Duodenal mucosa (tissue), 2 donors: ENCODE data around the gene AKAP9.
"Not testable (repeated sequence)": the region's sequence is repeated elsewhere in the genome, so short reads cannot be mapped to it uniquely, and the experiment has no call there.

Experiments used
- H3K27ac ChIP-seq: one replicate; pipeline ENCODE4 v1.7.0; 2013; ENCODE audit warnings: low read depth, low read length
- H3K27me3 ChIP-seq, 2 donors: one replicate each; pipeline ENCODE4 v1.7.0; 2013; ENCODE audit warnings: low read length in 2 of 2, control low read depth in 1 of 2; ENCODE audit not compliant: insufficient read depth in 2 of 2, control insufficient read depth in 1 of 2
- H3K36me3 ChIP-seq, 2 donors: one replicate each; pipeline ENCODE4 v1.7.0; 2013; ENCODE audit warnings: low read length in 2 of 2, control low read depth in 1 of 2; ENCODE audit not compliant: insufficient read depth in 2 of 2, control insufficient read depth in 1 of 2
- H3K4me1 ChIP-seq, 2 donors: one replicate each; pipeline ENCODE4 v1.7.0; 2013; ENCODE audit warnings: low read length in 2 of 2, control low read depth in 1 of 2; ENCODE audit not compliant: insufficient read depth in 2 of 2, control insufficient read depth in 1 of 2
- H3K4me3 ChIP-seq, 2 donors: one replicate each; pipeline ENCODE4 v1.7.0; 2013; ENCODE audit warnings: low read length in 2 of 2, low read depth in 1 of 2
- H3K9ac ChIP-seq, 2 donors: one replicate each; pipeline ENCODE4 v1.7.0; 2013; ENCODE audit warnings: low read length in 2 of 2, low read depth in 1 of 2
- H3K9me3 ChIP-seq, 2 donors: one replicate each; pipeline ENCODE4 v1.7.0; 2013; ENCODE audit warnings: low read length in 2 of 2, control low read depth in 1 of 2; ENCODE audit not compliant: control insufficient read depth in 1 of 2

The AKAP9 gene

GRCh38 chr7:91942312-91942711 is 1.6 kb downstream of the AKAP9 start:
- Histone ChIP-seq H3K9me3 (no peaks in the 10 kb centered on the region), H3K27me3 (no peaks in the 10 kb centered on the region), H3K4me3 (peak overlapping the region; percentile 98 to 99), H3K27ac (no peak overlapping the region), H3K36me3 (no peaks in the 10 kb centered on the region), H3K9ac (no peak overlapping the region), H3K4me1 (peaks cover 20 to 21% of the 10 kb centered on the region in 2 donors)

GRCh38 chr7:91944970-91945369 is 4.3 kb downstream of the AKAP9 start:
- H3K9ac ChIP-seq, H3K9me3 ChIP-seq, H3K27me3 ChIP-seq, H3K27ac ChIP-seq, H3K4me3 ChIP-seq, H3K36me3 ChIP-seq: not testable (repeated sequence)
- H3K4me1 ChIP-seq: peaks cover 15 to 16% of the 10 kb centered on the region in 2 donors

- no peaks in the 10 kb centered on the region for H3K9me3 ChIP-seq
- H3K9ac ChIP-seq: no peak overlapping the region
- H3K27me3 ChIP-seq: no peaks in the 10 kb centered on the region
- no peak overlapping the region for H3K27ac ChIP-seq
- H3K4me3 ChIP-seq: no peak overlapping the region
- H3K36me3 ChIP-seq: no peaks in the 10 kb centered on the region
- peaks cover 14 to 15% of the 10 kb centered on the region in 2 donors for H3K4me1 ChIP-seq
Measured at GRCh38 chr7:91945476-91945875, 4.8 kb downstream of the AKAP9 start.

- H3K4me3 ChIP-seq: peak overlapping the region in 1 of 2 donors; percentile 13
- H3K27ac ChIP-seq: no peak overlapping the region
- no peak overlapping the region for H3K9ac ChIP-seq
- no peaks in the 10 kb centered on the region for H3K9me3 ChIP-seq
- H3K27me3 ChIP-seq: no peaks in the 10 kb centered on the region
- H3K4me1 ChIP-seq: peaks cover 11 to 15% of the 10 kb centered on the region in 2 donors
- H3K36me3 ChIP-seq: no peaks in the 10 kb centered on the region
Measured at GRCh38 chr7:91946549-91946948, 5.9 kb downstream of the AKAP9 start.

- Histone ChIP-seq H3K27me3 (no peaks in the 10 kb centered on the region), H3K27ac (no peak overlapping the region), H3K9me3 (no peaks in the 10 kb centered on the region), H3K9ac (no peak overlapping the region), H3K4me3 (no peak overlapping the region), H3K36me3 (no peaks in the 10 kb centered on the region), H3K4me1 (peaks cover 7 to 8% of the 10 kb centered on the region in 2 donors)
Measured at GRCh38 chr7:91947948-91948347, 7.3 kb downstream of the AKAP9 start.

GRCh38 chr7:91949221-91950009 is 8.8 kb downstream of the AKAP9 start:
- no peaks in the 10 kb centered on the region for H3K9me3 ChIP-seq
- H3K27me3 ChIP-seq: no peaks in the 10 kb centered on the region
- H3K4me1 ChIP-seq: peaks cover 7 to 8% of the 10 kb centered on the region in 2 donors
- H3K9ac ChIP-seq: no peak overlapping the region
- no peak overlapping the region for H3K4me3 ChIP-seq
- H3K27ac ChIP-seq: no peak overlapping the region
- H3K36me3 ChIP-seq: no peaks in the 10 kb centered on the region

- no peaks in the 10 kb centered on the region for H3K4me1 ChIP-seq
- no peaks in the 10 kb centered on the region for H3K36me3 ChIP-seq
- no peak overlapping the region for H3K4me3 ChIP-seq
- no peaks in the 10 kb centered on the region for H3K9me3 ChIP-seq
- H3K27me3 ChIP-seq: no peaks in the 10 kb centered on the region
- H3K9ac ChIP-seq: no peak overlapping the region
- H3K27ac ChIP-seq: no peak overlapping the region
Measured at GRCh38 chr7:91953618-91954017, 13.0 kb downstream of the AKAP9 start.

- H3K9ac ChIP-seq, H3K9me3 ChIP-seq, H3K4me3 ChIP-seq, H3K4me1 ChIP-seq, H3K27ac ChIP-seq, H3K27me3 ChIP-seq, H3K36me3 ChIP-seq: not testable (repeated sequence)
Measured at GRCh38 chr7:91956464-91956863, 15.8 kb downstream of the AKAP9 start.

- H3K4me3 ChIP-seq: no peak overlapping the region
- H3K4me1 ChIP-seq: no peaks in the 10 kb centered on the region
- no peak overlapping the region for H3K27ac ChIP-seq
- peaks cover 0 to 4% of the 10 kb centered on the region in 2 donors for H3K36me3 ChIP-seq
- no peaks in the 10 kb centered on the region for H3K27me3 ChIP-seq
- H3K9ac ChIP-seq: no peak overlapping the region
- H3K9me3 ChIP-seq: no peaks in the 10 kb centered on the region
Measured at GRCh38 chr7:91957232-91957631, 16.6 kb downstream of the AKAP9 start.

- no peaks in the 10 kb centered on the region for H3K27me3 ChIP-seq
- H3K27ac ChIP-seq: no peak overlapping the region
- H3K9ac ChIP-seq: no peak overlapping the region
- H3K4me3 ChIP-seq: no peak overlapping the region
- H3K4me1 ChIP-seq: no peaks in the 10 kb centered on the region
- H3K36me3 ChIP-seq: peaks cover 0 to 4% of the 10 kb centered on the region in 2 donors
- no peaks in the 10 kb centered on the region for H3K9me3 ChIP-seq
Measured at GRCh38 chr7:91957823-91958222, 17.2 kb downstream of the AKAP9 start.
